Naive thymus-derived CD4-positive, alpha-beta T cell (primary cell): ENCODE results near the gene BCAN. TPM values are rescaled to one million over a fixed set of nuclear protein-coding genes. Genes with fewer than 3 reads are reported as not detected.
A peak's percentile ranks its signal among the peaks of the same experiment; 100 is the strongest.

ENCODE experiments used
- ATAC-seq: fragments of 150-1000 bp; cut with Tn5 transposase; 2 replicates; pipeline ENCODE4 v1.10.0; 2021; ENCODE audit warnings: mild to moderate bottlenecking, moderate library complexity
- CTCF ChIA-PET: fragments of 350-600 bp; sonication (Branson Sonifier 250); formaldehyde crosslinking; loops from one replicate; lab custom pipeline; 2021; ENCODE audit warnings: antibody characterized with exemption; lab: Charles Lee
- POLR2A ChIA-PET: fragments of 350-600 bp; sonication (Branson Sonifier 250); formaldehyde crosslinking; loops from one replicate; lab custom pipeline; 2021; ENCODE audit warnings: antibody characterized with exemption, inconsistent platforms; lab: Charles Lee
- DNase-seq, 9 donors: peaks; one replicate each; pipeline versions ENCODE4 v3.0.0 to v3.0.0-alpha.2; 2020 to 2022; ENCODE audit warnings: mixed read lengths in 1 of 9
- H3K27ac ChIP-seq: one replicate; pipeline ENCODE4 v1.7.0; 2013; ENCODE audit warnings: mild to moderate bottlenecking, low read depth, low read length, moderate library complexity
- H3K27me3 ChIP-seq, 2 donors: one replicate each; pipeline ENCODE4 v1.7.0; 2013; ENCODE audit warnings: low read length in 2 of 2, mild to moderate bottlenecking in 2 of 2, moderate library complexity in 2 of 2; ENCODE audit not compliant: control insufficient read depth in 2 of 2, insufficient read depth in 2 of 2
- H3K36me3 ChIP-seq, 3 experiments: 1 replicate in 2 of 3; 2 replicates in 1 of 3; pipeline ENCODE4 v1.7.0; 2013; ENCODE audit warnings: low read length in 3 of 3, mild to moderate bottlenecking in 3 of 3, moderate library complexity in 1 of 3; ENCODE audit not compliant: insufficient read depth in 3 of 3, control insufficient read depth in 2 of 3
- H3K4me1 ChIP-seq, 2 donors: one replicate each; pipeline ENCODE4 v1.7.0; 2013; ENCODE audit warnings: low read length in 2 of 2, mild to moderate bottlenecking in 2 of 2, moderate library complexity in 1 of 2; ENCODE audit not compliant: control insufficient read depth in 2 of 2, insufficient read depth in 2 of 2
- H3K4me3 ChIP-seq: 2 replicates; pipeline ENCODE4 v1.7.0; 2013; ENCODE audit warnings: mild to moderate bottlenecking, low read length
- H3K9me3 ChIP-seq, 3 experiments: 1 replicate in 2 of 3; 2 replicates in 1 of 3; pipeline ENCODE4 v1.7.0; 2013; ENCODE audit warnings: low read length in 3 of 3; ENCODE audit not compliant: control insufficient read depth in 2 of 3
- H3K27ac Mint-ChIP-seq, 9 donors: one replicate each; pipeline ENCODE4 v1.8.0; 2020 to 2022; ENCODE audit warnings: mixed read lengths in 9 of 9, mild to moderate bottlenecking in 8 of 9, moderate library complexity in 5 of 9, inconsistent platforms in 2 of 9
- H3K27me3 Mint-ChIP-seq, 5 donors: one replicate each; pipeline ENCODE4 v1.8.0; 2021 to 2022; ENCODE audit warnings: mixed read lengths in 5 of 5, mild to moderate bottlenecking in 1 of 5
- H3K36me3 Mint-ChIP-seq, 5 donors: one replicate each; pipeline ENCODE4 v1.8.0; 2020 to 2022; ENCODE audit warnings: mixed read lengths in 5 of 5, mild to moderate bottlenecking in 3 of 5, inconsistent platforms in 1 of 5
- H3K4me1 Mint-ChIP-seq, 7 donors: one replicate each; pipeline ENCODE4 v1.8.0; 2020 to 2022; ENCODE audit warnings: mixed read lengths in 7 of 7, mild to moderate bottlenecking in 3 of 7, inconsistent platforms in 1 of 7
- H3K4me3 Mint-ChIP-seq, 10 donors: one replicate each; pipeline ENCODE4 v1.8.0; 2020 to 2022; ENCODE audit warnings: mild to moderate bottlenecking in 10 of 10, mixed read lengths in 10 of 10, moderate library complexity in 6 of 10, inconsistent platforms in 2 of 10
- H3K9me3 Mint-ChIP-seq, 11 donors: one replicate each; pipeline ENCODE4 v1.8.0; 2020 to 2022; ENCODE audit warnings: mixed read lengths in 11 of 11, mild to moderate bottlenecking in 4 of 11, inconsistent platforms in 1 of 11, moderate library complexity in 1 of 11
- intact Hi-C, 2 donors: fragments of 100-400 bp; cut with micrococcal nuclease; formaldehyde crosslinking; loops; one replicate each; pipeline ENCODE4 v1.15.1; 2023
- polyA plus RNA-seq, 2 donors: library from polyadenylated mRNA; unstranded; fragments of 300-500 nt; fragmentation: Illumina TruSeq; gene quantifications; one replicate each; pipeline ENCODE4 v1.2.3, GENCODE V29; 2021
- total RNA-seq, 6 experiments: library from RNA in 5 of 6; stranded (reverse) in 5 of 6; gene quantifications; 1 replicate in 5 of 6; 2 replicates in 1 of 6; pipeline ENCODE4 v1.2.3 and lab custom pipeline; 2021 to 2026

The BCAN gene
- total and polyA plus RNA-seq, 7 experiments from 2014 or later = not detected

DNA sequence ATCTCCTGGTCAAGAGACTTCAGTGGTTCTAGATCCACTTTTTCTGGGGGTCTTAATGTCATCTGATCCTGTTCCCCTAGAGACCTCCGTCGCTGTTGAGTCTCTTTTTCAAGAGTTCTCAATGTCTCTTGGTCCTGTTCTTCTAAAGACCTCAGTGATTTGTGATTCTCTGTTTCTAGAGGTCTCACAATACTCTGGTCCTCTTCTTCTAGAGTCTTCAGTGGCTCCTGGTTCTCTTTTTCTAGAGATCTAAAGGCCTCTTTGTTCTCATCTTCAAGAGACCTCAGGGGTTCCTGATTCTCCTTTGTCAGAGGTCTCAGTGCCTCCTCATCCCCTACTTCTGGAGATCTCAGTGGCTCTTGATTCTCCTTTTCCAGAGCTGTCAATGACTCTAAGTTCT is 29.9 kb downstream of the BCAN start:
- Histone ChIP-seq H3K36me3 (no peaks in the 10 kb centered on the region), H3K27ac (no peak overlapping the region), H3K27me3 (no peaks in the 10 kb centered on the region), H3K4me1 (no peaks in the 10 kb centered on the region), H3K9me3 (no peaks in the 10 kb centered on the region), H3K4me3 (no peak overlapping the region)
- H3K4me1 Mint-ChIP-seq = peaks cover 0 to 6% (median 0%) of the 10 kb centered on the region in 7 donors
- DNase-seq (no peak), ATAC-seq (no peak)
- no peaks in the 10 kb centered on the region for H3K9me3 Mint-ChIP-seq
- no peaks in the 10 kb centered on the region for H3K36me3 Mint-ChIP-seq
- no peak overlapping the region for H3K27ac Mint-ChIP-seq
- CTCF ChIA-PET = interaction anchor here (1.5 kb wide), 1 partner anchor 11 kb away, joined by 6 read pairs; no protein-coding TSS in a partner anchor
- POLR2A ChIA-PET = interaction anchor here (0.8 kb wide), 1 partner anchor 186 kb away, joined by 3 read pairs; no protein-coding TSS in a partner anchor
- intact Hi-C loops = no loop called here
- H3K4me3 Mint-ChIP-seq = no peak overlapping the region
- H3K27me3 Mint-ChIP-seq = peaks cover 14 to 63% (median 18%) of the 10 kb centered on the region in 5 donors

DNA sequence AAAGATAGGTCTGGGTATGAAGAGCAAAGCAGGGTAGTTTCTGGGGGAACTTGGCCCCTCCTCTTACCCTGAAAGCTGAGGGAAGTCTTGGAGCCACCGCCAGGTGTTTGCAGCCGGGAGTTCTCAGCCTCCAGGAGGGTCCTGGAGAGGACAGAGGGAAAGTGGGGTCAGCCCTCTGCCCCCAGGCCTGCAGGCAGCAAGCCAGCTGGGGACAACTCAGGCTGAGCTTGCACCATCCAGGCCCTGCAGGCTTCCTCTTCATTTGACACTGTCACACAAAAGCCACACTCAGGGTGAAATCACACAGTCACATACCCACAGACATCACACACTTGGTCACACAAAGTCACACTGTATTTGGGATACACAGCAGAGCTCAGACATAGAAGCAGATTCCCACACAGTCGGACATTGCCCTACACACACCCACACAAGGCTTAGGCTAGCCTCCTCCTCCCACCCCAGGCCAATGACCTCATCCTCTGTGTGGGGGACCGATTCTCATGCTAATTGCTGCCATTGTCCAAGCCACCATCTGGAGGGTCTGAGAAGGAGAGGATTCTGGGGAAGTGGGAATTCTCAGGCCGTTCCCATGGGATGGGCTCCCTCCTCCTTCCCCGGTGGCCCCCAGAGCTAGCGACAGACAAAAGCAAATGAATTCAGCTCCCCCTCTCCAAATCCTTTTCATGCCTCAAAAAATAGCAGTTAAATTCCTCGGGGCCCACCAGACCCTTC is 31.6 kb downstream of the BCAN start:
- ATAC-seq = no peak
- no peak overlapping the region for H3K4me3 ChIP-seq
- Mint-ChIP-seq H3K27ac (no peak overlapping the region), H3K9me3 (no peaks in the 10 kb centered on the region), H3K36me3 (peaks cover 0 to 4% (median 0%) of the 10 kb centered on the region in 5 donors), H3K4me3 (no peak overlapping the region), H3K27me3 (peaks cover 28 to 76% (median 34%) of the 10 kb centered on the region in 5 donors), H3K4me1 (peaks cover 12 to 16% (median 14%) of the 10 kb centered on the region in 7 donors)
- ChIA-PET CTCF (interaction anchor here (1.2 to 1.7 kb wide), 2 partner anchors 16 kb away, joined by 4 to 5 read pairs; no protein-coding TSS in a partner anchor), POLR2A (no interaction called here)
- H3K4me1 ChIP-seq = peaks cover 3 to 6% of the 10 kb centered on the region in 2 donors
- H3K9me3 ChIP-seq = no peaks in the 10 kb centered on the region
- DNase-seq = no peak
- H3K36me3 ChIP-seq = no peaks in the 10 kb centered on the region
- H3K27me3 ChIP-seq = peaks cover 10 to 13% of the 10 kb centered on the region in 2 donors
- no peak overlapping the region for H3K27ac ChIP-seq
- intact Hi-C loops = no loop called here

GRCh38 chr1:156675210-156676113 is 33.5 kb downstream of the BCAN start:
- Mint-ChIP-seq H3K4me3 (peak overlapping the region in 1 of 10 donors; percentile 38), H3K4me1 (peaks cover 10 to 17% (median 15%) of the 10 kb centered on the region in 7 donors)
- POLR2A ChIA-PET = interaction anchor here (0.6 kb wide), 2 partner anchors 18 to 314 kb away, joined by 3 read pairs; no protein-coding TSS in a partner anchor

GRCh38 chr1:156676114-156676819 is 34.4 kb downstream of the BCAN start:
- no peaks in the 10 kb centered on the region for H3K9me3 ChIP-seq
- H3K4me1 ChIP-seq = peaks cover 3 to 6% of the 10 kb centered on the region in 2 donors
- H3K27ac ChIP-seq = no peak overlapping the region
- H3K27ac Mint-ChIP-seq = no peak overlapping the region
- H3K36me3 ChIP-seq = no peaks in the 10 kb centered on the region
- peaks cover 48 to 87% (median 52%) of the 10 kb centered on the region in 5 donors for H3K27me3 Mint-ChIP-seq
- peaks cover 0 to 2% (median 0%) of the 10 kb centered on the region in 11 donors for H3K9me3 Mint-ChIP-seq
- no peak for ATAC-seq
- no peak for DNase-seq
- H3K4me1 Mint-ChIP-seq = peaks cover 10 to 17% (median 14%) of the 10 kb centered on the region in 7 donors
- ChIA-PET POLR2A (interaction anchor here (0.6 kb wide), 2 partner anchors 18 to 315 kb away, joined by 3 read pairs; no protein-coding TSS in a partner anchor), CTCF (interaction anchor here (0.5 to 1.4 kb wide), 5 partner anchors 11 to 21 kb away, joined by 3 to 4 read pairs (median 3); no protein-coding TSS in a partner anchor)
- H3K4me3 Mint-ChIP-seq = no peak overlapping the region
- intact Hi-C loops = no loop called here
- no peak overlapping the region for H3K4me3 ChIP-seq
- H3K36me3 Mint-ChIP-seq = peaks cover 0 to 4% (median 0%) of the 10 kb centered on the region in 5 donors
- H3K27me3 ChIP-seq = peaks cover 11 to 18% of the 10 kb centered on the region in 2 donors

More at GRCh38 chr1:156675210-156676113, 33.5 kb downstream of the BCAN start:
- no peak overlapping the region for H3K27ac ChIP-seq
- intact Hi-C loops = no loop called here
- H3K27ac Mint-ChIP-seq = no peak overlapping the region
- ATAC-seq (no peak), DNase-seq (no peak)
- H3K4me1 ChIP-seq = peaks cover 3 to 6% of the 10 kb centered on the region in 2 donors
- H3K27me3 ChIP-seq = peaks cover 11 to 16% of the 10 kb centered on the region in 2 donors
- H3K4me3 ChIP-seq = no peak overlapping the region
- no peaks in the 10 kb centered on the region for H3K36me3 ChIP-seq
- CTCF ChIA-PET = interaction anchor here (0.5 to 1.7 kb wide), 4 partner anchors 13 to 217 kb away, joined by 3 to 4 read pairs (median 4); no protein-coding TSS in a partner anchor
- H3K27me3 Mint-ChIP-seq = peaks cover 42 to 84% (median 49%) of the 10 kb centered on the region in 5 donors
- no peaks in the 10 kb centered on the region for H3K9me3 ChIP-seq
- H3K36me3 Mint-ChIP-seq = peaks cover 0 to 4% (median 0%) of the 10 kb centered on the region in 5 donors
- H3K9me3 Mint-ChIP-seq = no peaks in the 10 kb centered on the region

DNA sequence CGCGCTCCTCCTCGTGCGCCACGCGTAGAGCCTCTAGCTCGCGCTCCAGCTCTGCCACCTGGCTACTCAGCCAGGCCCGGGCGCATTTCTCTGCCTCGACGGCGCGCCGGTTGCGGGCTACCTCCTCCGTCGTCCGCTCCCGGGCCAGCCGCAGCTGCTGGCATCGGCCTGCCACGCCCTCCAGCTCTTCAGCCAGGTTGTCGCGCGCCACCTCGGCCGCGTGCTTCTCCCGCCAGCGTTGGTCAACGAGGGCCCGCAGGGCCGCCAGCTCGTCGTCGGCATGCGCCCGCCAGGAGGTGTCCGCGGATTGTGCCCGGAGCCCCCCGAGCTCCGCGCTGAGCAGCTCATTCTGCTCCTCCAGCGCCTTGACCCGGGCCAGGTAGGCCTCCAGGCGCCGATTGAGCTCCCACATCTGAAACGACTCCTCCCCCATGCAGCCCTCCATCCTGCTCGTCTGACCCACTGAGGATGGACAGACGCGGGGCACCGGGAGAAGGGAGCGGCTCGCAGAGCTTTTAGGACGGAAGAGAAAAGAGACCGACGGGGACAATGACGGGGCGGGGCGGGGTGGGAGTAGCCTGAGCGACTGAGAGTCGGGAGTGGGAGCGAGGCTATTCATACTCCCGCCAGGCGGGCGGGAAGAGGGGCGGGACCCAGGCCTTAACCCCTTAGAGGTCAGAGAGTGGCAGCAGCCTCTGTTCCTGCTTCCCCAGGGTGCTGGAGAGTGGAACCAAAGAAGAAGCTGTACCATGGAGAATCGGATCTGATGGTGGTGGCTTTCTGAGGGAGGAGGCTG is 35.1 kb downstream of the BCAN start, which contains the start of gene NES:
Gene NES (minus strand): TSS at position 588 of the 796 bp plus-strand sequence. CDS start 143 bp downstream, at position 445.
- CTCF ChIA-PET = interaction anchor here (0.7 to 1.8 kb wide), 7 partner anchors 12 to 95 kb away, joined by 3 to 5 read pairs (median 3); no protein-coding TSS in a partner anchor
- Histone ChIP-seq H3K4me3 (no peak within 1 kb of the TSS), H3K36me3 (no peaks in the 10 kb centered on the region), H3K9me3 (no peaks in the 10 kb centered on the region), H3K27me3 (peaks cover 11 to 20% of the 10 kb centered on the region in 2 donors), H3K27ac (no peak within 1 kb of the TSS), H3K4me1 (peaks cover 3 to 6% of the 10 kb centered on the region in 2 donors)
- Mint-ChIP-seq H3K4me1 (peaks cover 8 to 17% (median 14%) of the 10 kb centered on the region in 7 donors), H3K36me3 (peaks cover 0 to 4% (median 0%) of the 10 kb centered on the region in 5 donors), H3K4me3 (peak within 1 kb of the TSS; percentile 6 to 70 (median 48)), H3K9me3 (peaks cover 0 to 2% (median 0%) of the 10 kb centered on the region in 11 donors), H3K27ac (peak within 1 kb of the TSS in 1 of 9 donors; percentile 1), H3K27me3 (peaks cover 50 to 87% (median 58%) of the 10 kb centered on the region in 5 donors)
- intact Hi-C loops = no loop called here
- DNase-seq (no peak), ATAC-seq (no peak)
- POLR2A ChIA-PET = no interaction called here
